Chondrocyte (in vitro differentiated cells): Measurements from ENCODE around the gene MYG1. TPM values are rescaled to one million over a fixed set of nuclear protein-coding genes. Genes with fewer than 3 reads are reported as not detected.

Source experiments
- DNase-seq: peaks from one replicate; pipeline ENCODE4 v3.0.0; 2021; ENCODE audit warnings: mixed read lengths, low spot score
- H3K27ac Mint-ChIP-seq: one replicate; pipeline ENCODE4 v1.8.0; 2021; ENCODE audit warnings: mild to moderate bottlenecking, moderate library complexity, mixed read lengths; ENCODE audit not compliant: unreplicated experiment
- H3K27me3 Mint-ChIP-seq: 2 replicates; pipeline ENCODE4 v1.8.0; 2021; ENCODE audit warnings: low read depth, mixed read lengths
- H3K36me3 Mint-ChIP-seq: 2 replicates; pipeline ENCODE4 v1.8.0; 2021; ENCODE audit warnings: low read depth, mixed read lengths
- H3K4me1 Mint-ChIP-seq: 2 replicates; pipeline ENCODE4 v1.8.0; 2021; ENCODE audit warnings: low read depth, mild to moderate bottlenecking, mixed read lengths
- H3K4me3 Mint-ChIP-seq: one replicate; pipeline ENCODE4 v1.8.0; 2021; ENCODE audit warnings: mild to moderate bottlenecking, moderate library complexity, mixed read lengths; ENCODE audit not compliant: unreplicated experiment
- H3K9me3 Mint-ChIP-seq: 2 replicates; pipeline ENCODE4 v1.8.0; 2021; ENCODE audit warnings: low read depth, mixed read lengths
- total RNA-seq: library from RNA; stranded (reverse); gene quantifications from 3 replicates; pipeline ENCODE4 v1.2.1, GENCODE V29; 2021
- TF ChIP-seq, protein P1 (sequence below): fragments of 200-600 bp; sonication (generic); IDR thresholded peaks from 2 replicates; pipeline ENCODE4 v1.5.0; 2021; ENCODE audit warnings: antibody characterized with exemption, mild to moderate bottlenecking, moderate library complexity

MYG1 gene
- total RNA-seq, 1 donor from 2014 or later: 47.0 TPM

DNA sequence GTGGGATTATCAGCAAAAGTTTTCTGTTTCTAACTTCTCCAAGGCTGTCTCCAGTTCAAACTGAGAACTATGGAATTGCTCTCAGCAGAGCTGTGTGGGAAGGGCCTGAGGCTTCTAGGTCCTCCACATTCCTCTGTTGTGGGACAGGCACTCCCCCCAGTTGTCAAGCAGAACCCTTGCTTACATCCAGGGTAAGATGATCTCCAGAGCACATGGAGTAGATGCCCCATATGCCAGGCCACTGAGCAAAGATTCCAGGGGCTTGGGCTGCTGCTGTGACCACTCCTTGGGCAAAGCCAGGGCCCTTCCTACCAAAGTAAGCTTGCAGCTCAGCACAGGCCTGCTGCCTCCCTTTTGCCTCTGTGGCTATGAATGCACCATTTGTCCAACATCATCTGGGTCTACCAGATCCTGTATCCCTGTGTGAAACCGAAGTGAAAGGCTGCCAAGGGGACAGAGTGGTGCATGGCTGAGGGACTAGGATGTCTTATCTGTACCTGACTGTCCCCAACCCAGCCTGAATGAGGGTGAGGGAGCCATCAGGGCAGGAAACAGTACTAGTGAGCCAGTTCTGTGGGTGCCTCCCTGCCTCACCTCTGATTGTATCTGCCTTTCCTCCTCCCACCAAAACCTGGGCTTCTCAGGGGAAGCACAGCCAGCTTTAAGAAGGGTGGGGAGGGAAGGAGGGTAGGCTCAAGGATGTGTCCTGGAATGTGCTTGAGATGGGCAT, 44.5 kb upstream of the MYG1 start:
- no peak overlapping the region for H3K27ac Mint-ChIP-seq

GRCh38 chr12:53255996-53256395, 43.5 kb upstream of the MYG1 start:
- no peak for DNase-seq
- Mint-ChIP-seq H3K36me3 (peaks cover 2% of the 10 kb centered on the region), H3K27me3 (no peaks in the 10 kb centered on the region), H3K27ac (no peak overlapping the region), H3K9me3 (no peaks in the 10 kb centered on the region), H3K4me3 (no peak overlapping the region), H3K4me1 (peaks cover 23% of the 10 kb centered on the region)
- TF ChIP-seq, protein P1, sequence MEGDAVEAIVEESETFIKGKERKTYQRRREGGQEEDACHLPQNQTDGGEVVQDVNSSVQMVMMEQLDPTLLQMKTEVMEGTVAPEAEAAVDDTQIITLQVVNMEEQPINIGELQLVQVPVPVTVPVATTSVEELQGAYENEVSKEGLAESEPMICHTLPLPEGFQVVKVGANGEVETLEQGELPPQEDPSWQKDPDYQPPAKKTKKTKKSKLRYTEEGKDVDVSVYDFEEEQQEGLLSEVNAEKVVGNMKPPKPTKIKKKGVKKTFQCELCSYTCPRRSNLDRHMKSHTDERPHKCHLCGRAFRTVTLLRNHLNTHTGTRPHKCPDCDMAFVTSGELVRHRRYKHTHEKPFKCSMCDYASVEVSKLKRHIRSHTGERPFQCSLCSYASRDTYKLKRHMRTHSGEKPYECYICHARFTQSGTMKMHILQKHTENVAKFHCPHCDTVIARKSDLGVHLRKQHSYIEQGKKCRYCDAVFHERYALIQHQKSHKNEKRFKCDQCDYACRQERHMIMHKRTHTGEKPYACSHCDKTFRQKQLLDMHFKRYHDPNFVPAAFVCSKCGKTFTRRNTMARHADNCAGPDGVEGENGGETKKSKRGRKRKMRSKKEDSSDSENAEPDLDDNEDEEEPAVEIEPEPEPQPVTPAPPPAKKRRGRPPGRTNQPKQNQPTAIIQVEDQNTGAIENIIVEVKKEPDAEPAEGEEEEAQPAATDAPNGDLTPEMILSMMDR: no peak

More for the DNA sequence above, 44.5 kb upstream of the MYG1 start:
- peaks cover 2% of the 10 kb centered on the region for H3K36me3 Mint-ChIP-seq
- H3K4me1 Mint-ChIP-seq: peaks cover 26% of the 10 kb centered on the region
- no peaks in the 10 kb centered on the region for H3K27me3 Mint-ChIP-seq
- no peak for DNase-seq
- TF ChIP-seq, protein P1: no peak
- no peaks in the 10 kb centered on the region for H3K9me3 Mint-ChIP-seq
- H3K4me3 Mint-ChIP-seq: no peak overlapping the region

GRCh38 chr12:53258541-53259539, 40.7 kb upstream of the MYG1 start:
- Mint-ChIP-seq H3K27ac (no peak overlapping the region), H3K4me1 (peaks cover under 1% of the 10 kb centered on the region), H3K9me3 (no peaks in the 10 kb centered on the region), H3K36me3 (no peaks in the 10 kb centered on the region), H3K27me3 (no peaks in the 10 kb centered on the region), H3K4me3 (no peak overlapping the region)
- no peak for DNase-seq
- TF ChIP-seq, protein P1: no peak

DNA sequence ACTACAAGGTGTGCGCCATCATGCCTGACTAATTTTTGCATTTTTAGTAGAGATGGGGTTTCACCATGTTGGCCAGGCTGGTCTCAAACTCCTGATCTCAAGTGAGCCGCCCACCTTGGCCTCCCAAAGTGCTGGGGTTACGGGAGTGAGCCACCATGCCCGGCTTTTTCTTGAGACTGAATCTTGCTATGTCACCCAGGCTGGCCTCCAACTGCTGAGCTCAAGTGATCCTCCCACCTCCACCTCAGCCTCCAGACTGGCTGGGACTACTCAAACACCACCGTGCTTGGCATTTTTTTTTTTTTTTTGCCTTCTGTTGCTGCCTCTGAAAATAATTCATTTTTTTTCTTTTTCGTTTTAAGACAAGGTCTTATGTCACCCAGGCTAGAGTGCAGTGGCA, 39.6 kb upstream of the MYG1 start:
- DNase-seq: no peak
- Mint-ChIP-seq H3K27me3 (no peaks in the 10 kb centered on the region), H3K9me3 (no peaks in the 10 kb centered on the region), H3K36me3 (no peaks in the 10 kb centered on the region), H3K4me3 (no peak overlapping the region), H3K4me1 (no peaks in the 10 kb centered on the region), H3K27ac (no peak overlapping the region)
- TF ChIP-seq, protein P1: no peak

- DNase-seq: no peak
- no peaks in the 10 kb centered on the region for H3K27me3 Mint-ChIP-seq
- H3K36me3 Mint-ChIP-seq: no peaks in the 10 kb centered on the region
- TF ChIP-seq, protein P1: no peak
- H3K4me3 Mint-ChIP-seq: no peak overlapping the region
- H3K9me3 Mint-ChIP-seq: no peaks in the 10 kb centered on the region
- H3K27ac Mint-ChIP-seq: no peak overlapping the region
- H3K4me1 Mint-ChIP-seq: peaks cover 24% of the 10 kb centered on the region
Measured at GRCh38 chr12:53265783-53266182, 33.7 kb upstream of the MYG1 start.
